Progenitor cell of endocrine pancreas (in vitro differentiated cells): ENCODE results near the gene NMNAT2. TPM values are rescaled to one million over a fixed set of nuclear protein-coding genes. Genes with fewer than 3 reads are reported as not detected.

Source experiments
- DNase-seq: peaks from one replicate; pipeline ENCODE4 v3.0.0; 2021; ENCODE audit warnings: low spot score; ENCODE audit not compliant: unreplicated experiment
- H3K27ac Mint-ChIP-seq: 2 replicates; pipeline ENCODE4 v1.8.0; 2021; ENCODE audit warnings: mild to moderate bottlenecking, moderate library complexity, mixed read lengths
- H3K27me3 Mint-ChIP-seq: 2 replicates; pipeline ENCODE4 v1.8.0; 2021; ENCODE audit warnings: mixed read lengths
- H3K36me3 Mint-ChIP-seq: 2 replicates; pipeline ENCODE4 v1.8.0; 2022; ENCODE audit warnings: mixed read lengths; ENCODE audit not compliant: insufficient read depth
- H3K4me1 Mint-ChIP-seq: 2 replicates; pipeline ENCODE4 v1.8.0; 2021; ENCODE audit warnings: low read depth, mixed read lengths
- H3K4me3 Mint-ChIP-seq: 2 replicates; pipeline ENCODE4 v1.8.0; 2021; ENCODE audit warnings: low read depth, mild to moderate bottlenecking, moderate library complexity, mixed read lengths
- H3K9me3 Mint-ChIP-seq: 2 replicates; pipeline ENCODE4 v1.8.0; 2021; ENCODE audit warnings: low read depth, mixed read lengths
- total RNA-seq: library from RNA; stranded (reverse); gene quantifications from 2 replicates; pipeline ENCODE4 v1.2.1, GENCODE V29; 2021
- TF ChIP-seq, protein P1 (sequence below): fragments of 200-600 bp; sonication (generic); IDR thresholded peaks from one replicate; pipeline ENCODE4 v1.5.0; 2021; ENCODE audit warnings: antibody characterized with exemption, mild to moderate bottlenecking; ENCODE audit not compliant: unreplicated experiment

Gene NMNAT2
- total RNA-seq, 1 donor from 2014 or later = 3.1 TPM

DNA sequence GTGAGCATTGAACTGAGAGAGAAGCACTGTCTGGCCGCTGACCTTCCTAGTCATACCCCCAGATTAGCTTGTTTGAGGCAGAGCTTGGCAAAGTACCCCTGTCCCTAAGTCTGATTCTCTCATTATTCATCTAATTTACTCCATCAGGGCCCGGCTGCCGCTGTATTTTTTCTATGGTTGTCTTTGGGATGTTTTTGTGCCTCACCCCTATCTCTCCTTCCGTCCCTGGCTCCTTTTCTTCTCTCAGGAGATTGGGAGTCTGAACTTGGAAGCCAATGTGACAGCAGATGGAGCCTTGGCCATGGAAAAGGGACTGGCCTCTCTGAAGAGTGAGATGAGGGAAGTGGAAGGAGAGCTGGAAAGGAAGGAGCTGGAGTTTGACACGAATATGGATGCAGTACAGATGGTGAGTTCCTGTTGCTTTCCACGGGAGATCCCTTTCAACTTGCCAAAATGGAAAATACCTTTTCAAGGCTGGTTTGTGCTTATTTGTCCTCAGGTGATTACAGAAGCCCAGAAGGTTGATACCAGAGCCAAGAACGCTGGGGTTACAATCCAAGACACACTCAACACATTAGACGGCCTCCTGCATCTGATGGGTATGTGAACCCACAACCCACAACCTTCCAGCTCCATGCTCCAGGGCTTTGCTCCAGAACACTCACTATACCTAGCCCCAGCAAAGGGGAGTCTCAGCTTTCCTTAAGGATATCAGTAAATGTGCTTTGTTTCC is 178.2 kb downstream of the NMNAT2 start:
- Mint-ChIP-seq H3K36me3 (no peaks in the 10 kb centered on the region), H3K9me3 (no peaks in the 10 kb centered on the region), H3K27ac (no peak overlapping the region), H3K4me1 (peaks cover 6% of the 10 kb centered on the region), H3K4me3 (no peak overlapping the region), H3K27me3 (peaks cover 7% of the 10 kb centered on the region)
- TF ChIP-seq, protein P1, sequence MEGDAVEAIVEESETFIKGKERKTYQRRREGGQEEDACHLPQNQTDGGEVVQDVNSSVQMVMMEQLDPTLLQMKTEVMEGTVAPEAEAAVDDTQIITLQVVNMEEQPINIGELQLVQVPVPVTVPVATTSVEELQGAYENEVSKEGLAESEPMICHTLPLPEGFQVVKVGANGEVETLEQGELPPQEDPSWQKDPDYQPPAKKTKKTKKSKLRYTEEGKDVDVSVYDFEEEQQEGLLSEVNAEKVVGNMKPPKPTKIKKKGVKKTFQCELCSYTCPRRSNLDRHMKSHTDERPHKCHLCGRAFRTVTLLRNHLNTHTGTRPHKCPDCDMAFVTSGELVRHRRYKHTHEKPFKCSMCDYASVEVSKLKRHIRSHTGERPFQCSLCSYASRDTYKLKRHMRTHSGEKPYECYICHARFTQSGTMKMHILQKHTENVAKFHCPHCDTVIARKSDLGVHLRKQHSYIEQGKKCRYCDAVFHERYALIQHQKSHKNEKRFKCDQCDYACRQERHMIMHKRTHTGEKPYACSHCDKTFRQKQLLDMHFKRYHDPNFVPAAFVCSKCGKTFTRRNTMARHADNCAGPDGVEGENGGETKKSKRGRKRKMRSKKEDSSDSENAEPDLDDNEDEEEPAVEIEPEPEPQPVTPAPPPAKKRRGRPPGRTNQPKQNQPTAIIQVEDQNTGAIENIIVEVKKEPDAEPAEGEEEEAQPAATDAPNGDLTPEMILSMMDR = no peak
- DNase-seq = no peak

DNA sequence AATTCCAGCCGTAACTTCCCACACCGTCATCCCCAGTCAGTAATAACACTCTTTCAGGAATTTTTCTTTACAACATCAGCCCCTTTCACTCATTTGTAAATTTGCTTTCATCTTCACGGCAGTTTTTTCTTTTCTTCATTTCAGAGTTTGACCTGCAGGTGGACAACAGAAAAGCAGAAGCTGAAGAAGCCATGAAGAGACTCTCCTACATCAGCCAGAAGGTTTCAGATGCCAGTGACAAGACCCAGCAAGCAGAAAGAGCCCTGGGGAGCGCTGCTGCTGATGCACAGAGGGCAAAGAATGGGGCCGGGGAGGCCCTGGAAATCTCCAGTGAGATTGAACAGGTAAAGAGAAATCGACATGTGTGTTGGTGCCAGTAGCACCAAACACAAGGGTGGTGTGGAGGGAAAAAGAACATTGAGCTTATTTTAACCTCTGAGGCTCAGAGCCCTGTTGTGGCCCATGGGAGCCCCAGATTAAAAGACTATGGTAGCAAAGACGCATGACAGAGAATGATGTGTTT is 178.9 kb downstream of the NMNAT2 start:
- DNase-seq = no peak
- H3K27ac Mint-ChIP-seq = no peak overlapping the region
- H3K27me3 Mint-ChIP-seq = peaks cover 6% of the 10 kb centered on the region

DNA sequence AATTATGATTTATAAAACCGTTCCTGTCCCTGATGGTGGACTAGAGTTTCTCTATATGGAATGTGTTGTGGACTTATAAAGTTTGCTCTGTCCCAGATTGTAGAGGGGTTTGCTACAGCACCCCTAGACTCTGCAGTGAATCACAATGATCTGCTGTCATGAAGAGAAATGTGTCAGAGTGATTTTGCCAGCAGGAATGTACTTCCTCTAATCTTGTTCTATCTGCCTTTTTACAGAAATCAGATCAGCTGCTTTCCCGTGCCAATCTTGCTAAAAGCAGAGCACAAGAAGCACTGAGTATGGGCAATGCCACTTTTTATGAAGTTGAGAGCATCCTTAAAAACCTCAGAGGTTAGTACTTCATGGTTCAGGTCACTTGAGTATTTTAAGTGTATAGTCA is 180.1 kb downstream of the NMNAT2 start:
- Mint-ChIP-seq H3K4me3 (no peak overlapping the region), H3K27me3 (peaks cover 4% of the 10 kb centered on the region), H3K36me3 (no peaks in the 10 kb centered on the region), H3K4me1 (peaks cover 9% of the 10 kb centered on the region), H3K27ac (no peak overlapping the region), H3K9me3 (no peaks in the 10 kb centered on the region)
- TF ChIP-seq, protein P1 = no peak
- no peak for DNase-seq

More for the DNA sequence above, 178.9 kb downstream of the NMNAT2 start:
- Mint-ChIP-seq H3K4me3 (no peak overlapping the region), H3K9me3 (no peaks in the 10 kb centered on the region), H3K36me3 (no peaks in the 10 kb centered on the region), H3K4me1 (peaks cover 9% of the 10 kb centered on the region)
- TF ChIP-seq, protein P1 = peak; percentile 10

DNA sequence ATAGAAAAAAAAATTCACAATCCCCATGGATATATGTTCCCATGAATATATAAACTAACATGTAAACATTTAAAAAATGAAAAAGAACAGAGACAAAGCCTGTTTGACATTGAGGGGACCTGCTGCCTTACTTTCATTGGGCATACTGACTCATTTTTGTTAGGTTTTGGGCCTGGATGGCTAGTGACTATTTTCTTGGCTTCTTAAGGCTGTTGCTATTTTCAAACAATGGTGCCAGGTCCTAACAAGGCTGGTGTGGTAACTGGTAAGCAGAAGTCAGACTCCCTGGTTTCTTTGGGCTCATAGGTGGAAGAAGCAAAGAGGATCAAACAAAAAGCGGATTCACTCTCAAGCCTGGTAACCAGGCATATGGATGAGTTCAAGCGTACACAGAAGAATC is 181.1 kb downstream of the NMNAT2 start:
- no peak overlapping the region for H3K27ac Mint-ChIP-seq
- H3K4me3 Mint-ChIP-seq = no peak overlapping the region
- TF ChIP-seq, protein P1 = no peak
- peaks cover 12% of the 10 kb centered on the region for H3K4me1 Mint-ChIP-seq
- no peaks in the 10 kb centered on the region for H3K36me3 Mint-ChIP-seq
- no peak for DNase-seq
- H3K9me3 Mint-ChIP-seq = no peaks in the 10 kb centered on the region
- H3K27me3 Mint-ChIP-seq = peaks cover 4% of the 10 kb centered on the region

DNA sequence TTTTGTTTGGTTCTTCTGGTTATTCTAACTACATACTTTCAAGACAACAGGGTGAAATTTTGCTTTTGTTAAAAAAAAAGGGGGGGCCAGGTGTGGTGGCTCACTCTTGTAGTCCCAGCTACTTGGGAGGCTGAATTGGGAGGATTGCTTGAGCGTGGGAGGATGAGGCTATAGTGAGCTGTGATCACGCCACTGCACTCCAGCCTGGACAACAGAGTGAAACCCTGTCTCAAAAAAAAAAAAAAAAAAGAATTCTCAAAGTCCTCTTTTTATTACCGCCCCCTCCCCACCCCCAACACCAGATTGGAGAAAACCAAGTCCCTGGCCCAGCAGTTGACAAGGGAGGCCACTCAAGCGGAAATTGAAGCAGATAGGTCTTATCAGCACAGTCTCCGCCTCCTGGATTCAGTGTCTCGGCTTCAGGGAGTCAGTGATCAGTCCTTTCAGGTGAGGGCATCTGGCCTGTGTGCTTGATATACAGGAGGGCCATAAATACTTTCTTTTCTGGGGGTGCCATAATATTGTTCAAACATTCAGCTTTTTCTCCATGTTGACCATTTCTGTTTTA is 181.9 kb downstream of the NMNAT2 start:
- Mint-ChIP-seq H3K36me3 (no peaks in the 10 kb centered on the region), H3K27me3 (peaks cover 4% of the 10 kb centered on the region), H3K27ac (no peak overlapping the region), H3K4me3 (no peak overlapping the region), H3K4me1 (peaks cover 12% of the 10 kb centered on the region), H3K9me3 (no peaks in the 10 kb centered on the region)
- DNase-seq = no peak
- TF ChIP-seq, protein P1 = no peak
